HG02763 (cell line): Measurements from ENCODE around the gene ANXA10.

Experiments used
- ATAC-seq: cut with Tn5 transposase; IDR thresholded peaks from one replicate; pipeline ENCODE4 v1.9.1; 2021; ENCODE audit warnings: mild to moderate bottlenecking, moderate library complexity; ENCODE audit not compliant: unreplicated experiment

Gene ANXA10

GRCh38 chr4:168221301-168221700 lies 129.0 kb downstream of the ANXA10 start:
- no peak for ATAC-seq
